ENCODE measurements around the gene IGF2.

The IGF2 gene

GRCh38 chr11:2139123-2139521 is at the start of gene IGF2:
Gene IGF2, minus strand, starts transcription at chr11:2139389. Its CDS starts 3,866 bp downstream, at chr11:2135523.
- H3K4me3 ChIP-seq (ENCODE audit: low read depth, low read length), result peak within 1 kb of the TSS; percentile 58
- TF ChIP-seq CTCF (IDR thresholded peaks at IDR 0.05; ENCODE audit: low read depth, low read length), result no peak

GRCh38 chr11:2188745-2189144 is 49.6 kb upstream of the IGF2 start:
- TF ChIP-seq CTCF (IDR thresholded peaks at IDR 0.05; ENCODE audit: low read depth, low read length), result no peak
- H3K4me3 ChIP-seq (ENCODE audit: low read depth, low read length), result no peak overlapping the region

- H3K4me3 ChIP-seq (ENCODE audit: low read depth, low read length), result no peak overlapping the region
- TF ChIP-seq CTCF (IDR thresholded peaks at IDR 0.05; ENCODE audit: low read depth, low read length), result no peak
Observed at GRCh38 chr11:2187280-2187707, 48.1 kb upstream of the IGF2 start.

GRCh38 chr11:2186669-2187279 is 47.6 kb upstream of the IGF2 start:
- no peak overlapping the region for H3K4me3 ChIP-seq (ENCODE audit: low read depth, low read length)
- TF ChIP-seq CTCF (IDR thresholded peaks at IDR 0.05; ENCODE audit: low read depth, low read length), result peak; percentile 20; the same call in 1 of the 2 replicates

- no peak for TF ChIP-seq CTCF (IDR thresholded peaks at IDR 0.05; ENCODE audit: low read depth, low read length)
- no peak overlapping the region for H3K4me3 ChIP-seq (ENCODE audit: low read depth, low read length)
Observed at GRCh38 chr11:2185324-2186085, 46.3 kb upstream of the IGF2 start.

GRCh38 chr11:2182692-2183474 is 43.7 kb upstream of the IGF2 start:
- no peak overlapping the region for H3K4me3 ChIP-seq (ENCODE audit: low read depth, low read length)
- TF ChIP-seq CTCF (IDR thresholded peaks at IDR 0.05; ENCODE audit: low read depth, low read length), result no peak
